ENCODE data around the gene KRTAP19-3.
"Not testable (repeated sequence)": the region's sequence is repeated elsewhere in the genome, so short reads cannot be mapped to it uniquely, and the experiment has no call there.

The KRTAP19-3 gene

GRCh38 chr21:30491963-30492428 lies at the start of gene KRTAP19-3:
KRTAP19-3 (minus strand) TSS chr21:30492013; CDS start chr21:30491957, 56 bp downstream.
- no peak for DNase-seq (ENCODE audit: low read depth)

- no peak for DNase-seq (ENCODE audit: low read depth)
Measured at GRCh38 chr21:30518876-30519275, 27.1 kb upstream of the KRTAP19-3 start.

GRCh38 chr21:30515681-30516080 lies 23.9 kb upstream of the KRTAP19-3 start:
- DNase-seq (ENCODE audit: low read depth), result no peak

GRCh38 chr21:30505621-30506205 lies 13.9 kb upstream of the KRTAP19-3 start:
- DNase-seq (ENCODE audit: low read depth), result not testable (repeated sequence)

- no peak for DNase-seq (ENCODE audit: low read depth)
Measured at GRCh38 chr21:30502041-30502440, 10.2 kb upstream of the KRTAP19-3 start, which contains the start of gene KRTAP19-5. KRTAP19-5 (minus strand) TSS chr21:30502141; CDS start chr21:30502090, 51 bp downstream.

- no peak for DNase-seq (ENCODE audit: low read depth)
Measured at GRCh38 chr21:30497065-30497464, 5.3 kb upstream of the KRTAP19-3 start, which contains the start of gene KRTAP19-4. KRTAP19-4 (minus strand) TSS chr21:30497165; CDS start chr21:30497110, 55 bp downstream.

- DNase-seq (ENCODE audit: low read depth), result no peak
Measured at GRCh38 chr21:30487336-30487735, 4.5 kb downstream of the KRTAP19-3 start, which contains the start of gene KRTAP19-2. KRTAP19-2 (minus strand) TSS chr21:30487436; CDS start chr21:30487348, 88 bp downstream.

- no peak for DNase-seq (ENCODE audit: low read depth)
Measured at GRCh38 chr21:30486180-30486579, 5.6 kb downstream of the KRTAP19-3 start.

- DNase-seq (ENCODE audit: low read depth), result no peak
Measured at GRCh38 chr21:30482130-30482529, 9.7 kb downstream of the KRTAP19-3 start.

- DNase-seq (ENCODE audit: low read depth), result no peak
Measured at GRCh38 chr21:30480145-30480544, 11.7 kb downstream of the KRTAP19-3 start, which contains the start of gene KRTAP19-1. KRTAP19-1 (minus strand) TSS chr21:30480367; CDS start chr21:30480317, 50 bp downstream.

- DNase-seq (ENCODE audit: low read depth), result no peak
Measured at GRCh38 chr21:30479259-30479658, 12.6 kb downstream of the KRTAP19-3 start.

- no peak for DNase-seq (ENCODE audit: low read depth)
Measured at GRCh38 chr21:30478004-30478403, 13.8 kb downstream of the KRTAP19-3 start.

GRCh38 chr21:30468900-30469714 lies 22.7 kb downstream of the KRTAP19-3 start:
- no peak for DNase-seq (ENCODE audit: low read depth)

GRCh38 chr21:30463713-30464112 lies 28.1 kb downstream of the KRTAP19-3 start:
- DNase-seq (ENCODE audit: low read depth), result no peak

GRCh38 chr21:30448514-30448913 lies 43.3 kb downstream of the KRTAP19-3 start:
- DNase-seq (ENCODE audit: low read depth), result no peak

GRCh38 chr21:30447056-30447455 lies 44.8 kb downstream of the KRTAP19-3 start:
- no peak for DNase-seq (ENCODE audit: low read depth)

- no peak for DNase-seq (ENCODE audit: low read depth)
Measured at GRCh38 chr21:30444204-30444603, 47.6 kb downstream of the KRTAP19-3 start.

GRCh38 chr21:30443226-30443625 lies 48.6 kb downstream of the KRTAP19-3 start:
- no peak for DNase-seq (ENCODE audit: low read depth)
